ENCODE results near the gene ZFAND3.

- TF ChIP-seq CTCF (conservative IDR thresholded peaks at IDR 0.05 in 1 of 2, IDR thresholded peaks at IDR 0.05 in 1 of 2; ENCODE audit: low read depth in 1 of 2, low read length in 2 of 2), result no peak
- TF ChIP-seq EZH2 (IDR thresholded peaks at IDR 0.05; ENCODE audit: low read length, missing control alignments), result no peak
Measured at GRCh38 chr6:38021571-38021970, 202.0 kb downstream of the ZFAND3 start.

Measured in fibroblast of lung (primary cell).